Uterus (tissue), 4 donors: ENCODE results near the gene ZNF280A. TPM values are rescaled to one million over a fixed set of nuclear protein-coding genes. Genes with fewer than 3 reads are reported as not detected.
"Not testable (repeated sequence)": the region's sequence is repeated elsewhere in the genome, so short reads cannot be mapped to it uniquely, and the experiment has no call there.

Source experiments
- DNase-seq, 2 donors: peaks; one replicate each; pipeline ENCODE4 v3.0.0-alpha.2; 2019 to 2020
- H3K27ac ChIP-seq, 2 donors: fragments of 200-600 bp; sonication (generic); 1 replicate in 1 of 2; 2 replicates in 1 of 2; pipeline ENCODE4 v1.5.1; 2016 to 2018
- H3K27me3 ChIP-seq, 2 donors: fragments of 200-600 bp; sonication (generic); one replicate each; pipeline ENCODE4 v1.5.1; 2018 to 2019; ENCODE audit warnings: control low read depth in 1 of 2
- H3K36me3 ChIP-seq, 2 donors: fragments of 200-600 bp; sonication (generic); one replicate each; pipeline ENCODE4 v1.5.1; 2019; ENCODE audit warnings: control low read depth in 1 of 2
- H3K4me1 ChIP-seq, 2 donors: fragments of 200-600 bp; sonication (generic); one replicate each; pipeline ENCODE4 v1.5.1; 2018 to 2019; ENCODE audit warnings: control low read depth in 1 of 2
- H3K4me3 ChIP-seq, 2 donors: fragments of 200-600 bp; sonication (generic); 1 replicate in 1 of 2; 2 replicates in 1 of 2; pipeline ENCODE4 v1.5.1; 2018 to 2019; ENCODE audit warnings: mild to moderate bottlenecking in 1 of 2
- H3K9me3 ChIP-seq, 2 donors: fragments of 200-600 bp; sonication (generic); one replicate each; pipeline ENCODE4 v1.5.1; 2019; ENCODE audit warnings: control low read depth in 1 of 2
- CTCF ChIP-seq, 4 experiments: fragments of 200-600 bp in 2 of 4; fragments of 450-650 bp in 2 of 4; sonication (generic) in 2 of 4; IDR thresholded peaks; one replicate each; pipeline ENCODE4 v1.5.1; 2016 to 2019; ENCODE audit warnings: antibody characterized with exemption in 4 of 4, mild to moderate bottlenecking in 2 of 4, moderate library complexity in 1 of 4
- POLR2A ChIP-seq, 2 donors: fragments of 450-650 bp; IDR thresholded peaks; one replicate each; pipeline ENCODE4 v1.6.1; 2016; ENCODE audit warnings: antibody characterized with exemption in 2 of 2, mild to moderate bottlenecking in 1 of 2, moderate library complexity in 1 of 2
- intact Hi-C: fragments of 100-400 bp; cut with DNase I; formaldehyde crosslinking; loops from one replicate; pipeline ENCODE4 v1.15.1; 2023; ENCODE audit warnings: low total_unique reads
- total RNA-seq, 4 donors: library from RNA; depleted of rRNA in 3 of 4; stranded (reverse); fragments of >200 nt in 3 of 4; gene quantifications; one replicate each; pipeline versions ENCODE4 v1.1.0 to v1.2.4, GENCODE V29; 2014 to 2023
- donor health status: DM: yes; HTN: yes; CAD: no.

Gene ZNF280A
- total RNA-seq, 4 donors from 2014 or later: not detected

GRCh38 chr22:22535662-22536061 is 15.6 kb upstream of the ZNF280A start:
- no peak overlapping the region for H3K4me3 ChIP-seq
- no peaks in the 10 kb centered on the region for H3K9me3 ChIP-seq
- intact Hi-C loops: no loop called here
- DNase-seq: no peak
- no peaks in the 10 kb centered on the region for H3K27me3 ChIP-seq
- no peaks in the 10 kb centered on the region for H3K4me1 ChIP-seq
- H3K27ac ChIP-seq: no peak overlapping the region
- TF ChIP-seq POLR2A (IDR thresholded peaks at IDR 0.05) (no peak), CTCF (IDR thresholded peaks at IDR 0.05) (no peak)
- no peaks in the 10 kb centered on the region for H3K36me3 ChIP-seq

- H3K4me3 ChIP-seq: no peak overlapping the region
- H3K27me3 ChIP-seq: no peaks in the 10 kb centered on the region
- H3K36me3 ChIP-seq: no peaks in the 10 kb centered on the region
- no peaks in the 10 kb centered on the region for H3K4me1 ChIP-seq
- intact Hi-C loops: no loop called here
- no peaks in the 10 kb centered on the region for H3K9me3 ChIP-seq
- TF ChIP-seq CTCF (IDR thresholded peaks at IDR 0.05): no peak
- TF ChIP-seq POLR2A (IDR thresholded peaks at IDR 0.05): no peak
- DNase-seq: no peak
- no peak overlapping the region for H3K27ac ChIP-seq
These were observed 14.7 kb upstream of the ZNF280A start for GRCh38 chr22:22534604-22535415.

GRCh38 chr22:22533863-22534262 is 13.8 kb upstream of the ZNF280A start:
- intact Hi-C loops: no loop called here
- no peaks in the 10 kb centered on the region for H3K27me3 ChIP-seq
- H3K4me3 ChIP-seq: no peak overlapping the region

DNA sequence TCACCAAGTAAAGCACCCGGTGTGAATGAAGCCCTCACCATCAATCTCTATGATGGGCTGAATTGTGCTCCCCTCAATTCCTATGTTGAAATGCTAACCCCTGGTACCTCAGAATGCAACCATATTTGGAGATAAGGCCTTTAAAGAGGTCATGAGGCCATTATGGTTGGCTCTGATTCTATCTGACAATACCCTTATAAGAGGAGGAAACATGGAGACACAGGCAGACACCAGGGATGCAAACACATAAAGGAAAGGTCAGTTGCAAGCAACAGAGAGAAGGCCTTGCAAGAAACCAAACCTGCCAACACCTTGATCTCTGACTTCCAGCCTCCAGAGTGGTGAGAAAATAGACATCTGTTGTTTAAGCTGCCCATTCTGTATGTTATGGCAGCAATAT is 13.3 kb upstream of the ZNF280A start:
- intact Hi-C loops: no loop called here
- DNase-seq: no peak
- no peaks in the 10 kb centered on the region for H3K9me3 ChIP-seq
- no peaks in the 10 kb centered on the region for H3K36me3 ChIP-seq
- H3K27me3 ChIP-seq: no peaks in the 10 kb centered on the region
- H3K27ac ChIP-seq: no peak overlapping the region
- H3K4me3 ChIP-seq: no peak overlapping the region
- TF ChIP-seq POLR2A (IDR thresholded peaks at IDR 0.05) (no peak), CTCF (IDR thresholded peaks at IDR 0.05) (no peak)
- H3K4me1 ChIP-seq: no peaks in the 10 kb centered on the region

More at GRCh38 chr22:22533863-22534262, 13.8 kb upstream of the ZNF280A start:
- H3K36me3 ChIP-seq: no peaks in the 10 kb centered on the region
- no peak for DNase-seq
- H3K9me3 ChIP-seq: no peaks in the 10 kb centered on the region
- no peaks in the 10 kb centered on the region for H3K4me1 ChIP-seq
- H3K27ac ChIP-seq: no peak overlapping the region
- TF ChIP-seq POLR2A (IDR thresholded peaks at IDR 0.05) (no peak), CTCF (IDR thresholded peaks at IDR 0.05) (no peak)

DNA sequence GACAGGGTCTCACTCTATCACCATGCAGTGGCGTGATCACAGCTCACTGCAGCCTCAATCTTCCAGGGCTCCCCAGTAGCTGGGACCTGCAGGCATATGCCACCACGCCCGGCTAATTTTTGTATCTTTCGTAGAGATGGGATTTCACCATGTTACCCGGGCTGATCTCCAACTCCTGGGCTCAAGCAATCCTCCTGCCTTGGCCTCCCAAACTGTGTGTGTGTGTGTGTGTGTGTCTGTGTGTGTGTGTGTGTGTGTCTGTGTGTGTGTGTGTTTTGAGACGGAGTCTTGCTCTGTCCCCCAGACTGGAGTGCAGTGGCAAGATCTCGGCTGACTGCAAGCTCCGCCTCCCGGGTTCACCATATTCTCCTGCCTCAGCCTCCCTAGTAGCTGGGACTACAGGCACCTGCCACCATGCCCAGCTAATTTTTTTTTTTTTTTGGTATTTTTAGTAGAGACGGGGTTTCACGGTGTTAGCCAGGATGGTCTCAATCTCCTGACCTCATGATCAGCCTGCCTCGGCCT is 12.5 kb upstream of the ZNF280A start:
- H3K4me1 ChIP-seq, H3K27me3 ChIP-seq, H3K9me3 ChIP-seq, intact Hi-C loops, H3K36me3 ChIP-seq, H3K4me3 ChIP-seq, DNase-seq, H3K27ac ChIP-seq: not testable (repeated sequence)
